ENCODE measurements around the gene ERAP2. TPM values are rescaled to one million over a fixed set of nuclear protein-coding genes. Genes with fewer than 3 reads are reported as not detected.

The ERAP2 gene
- total RNA-seq, 2 experiments from 2014 or later = 56.6 to 61.4 TPM

DNA sequence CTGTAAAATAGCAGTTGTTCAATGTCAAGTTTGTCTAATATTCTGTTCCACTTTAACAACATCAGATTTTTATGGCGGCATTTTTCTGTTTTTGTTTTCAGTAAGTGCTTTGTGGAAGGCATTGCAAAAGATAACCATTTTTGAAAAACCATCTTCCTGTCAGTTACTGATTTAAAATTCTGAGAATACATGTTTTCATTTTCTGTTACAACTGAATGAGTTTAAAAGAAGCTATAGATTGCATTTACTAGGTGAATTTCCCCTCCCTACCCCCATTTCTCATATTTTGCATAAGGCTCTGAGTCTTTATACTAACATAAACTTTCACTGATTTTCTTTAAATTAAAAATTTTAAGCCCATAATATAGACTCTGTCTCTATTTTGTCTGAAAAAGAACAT, 4.6 kb upstream of the ERAP2 start:
- TF ChIP-seq, protein P1, sequence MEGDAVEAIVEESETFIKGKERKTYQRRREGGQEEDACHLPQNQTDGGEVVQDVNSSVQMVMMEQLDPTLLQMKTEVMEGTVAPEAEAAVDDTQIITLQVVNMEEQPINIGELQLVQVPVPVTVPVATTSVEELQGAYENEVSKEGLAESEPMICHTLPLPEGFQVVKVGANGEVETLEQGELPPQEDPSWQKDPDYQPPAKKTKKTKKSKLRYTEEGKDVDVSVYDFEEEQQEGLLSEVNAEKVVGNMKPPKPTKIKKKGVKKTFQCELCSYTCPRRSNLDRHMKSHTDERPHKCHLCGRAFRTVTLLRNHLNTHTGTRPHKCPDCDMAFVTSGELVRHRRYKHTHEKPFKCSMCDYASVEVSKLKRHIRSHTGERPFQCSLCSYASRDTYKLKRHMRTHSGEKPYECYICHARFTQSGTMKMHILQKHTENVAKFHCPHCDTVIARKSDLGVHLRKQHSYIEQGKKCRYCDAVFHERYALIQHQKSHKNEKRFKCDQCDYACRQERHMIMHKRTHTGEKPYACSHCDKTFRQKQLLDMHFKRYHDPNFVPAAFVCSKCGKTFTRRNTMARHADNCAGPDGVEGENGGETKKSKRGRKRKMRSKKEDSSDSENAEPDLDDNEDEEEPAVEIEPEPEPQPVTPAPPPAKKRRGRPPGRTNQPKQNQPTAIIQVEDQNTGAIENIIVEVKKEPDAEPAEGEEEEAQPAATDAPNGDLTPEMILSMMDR (IDR thresholded peaks at IDR 0.05) = no peak
- Mint-ChIP-seq H3K27me3 (no peaks in the 10 kb centered on the region), H3K27ac (peak overlapping the region; percentile 61), H3K36me3 (ENCODE audit: low read depth) (peaks cover 11% of the 10 kb centered on the region), H3K4me1 (ENCODE audit: low read depth) (peaks cover 72% of the 10 kb centered on the region), H3K4me3 (no peak overlapping the region), H3K9me3 (no peaks in the 10 kb centered on the region)
- ATAC-seq (ENCODE audit: poor library complexity) (no peak), DNase-seq (no peak)
- Histone ChIP-seq H3K27ac (ENCODE audit: low read depth in 1 of 2, low read length in 2 of 2) (no peak overlapping the region), H3K36me3 (ENCODE audit: insufficient read depth, low read length) (no peaks in the 10 kb centered on the region), H3K9me3 (ENCODE audit: control insufficient read depth in 1 of 2, insufficient read depth in 1 of 2, low read length in 2 of 2) (no peaks in the 10 kb centered on the region), H3K4me3 (ENCODE audit: low read length) (no peak overlapping the region), H3K4me1 (ENCODE audit: insufficient read depth, low read length) (peaks cover 34% of the 10 kb centered on the region), H3K27me3 (ENCODE audit: control insufficient read depth in 1 of 2, insufficient read depth in 2 of 2, low read length in 2 of 2) (no peaks in the 10 kb centered on the region)
- intact Hi-C loops (cut with DNase I, micrococcal nuclease) = loop anchor here (2.0 to 10.0 kb wide), 5 partner anchors 64 to 117 kb away; partner anchors contain the start of gene ERAP1 (in 1 of the 2)
- ChIA-PET CTCF (interaction anchor here (1.0 to 1.2 kb wide), 2 partner anchors 25 to 126 kb away, joined by 3 read pairs; no protein-coding TSS in a partner anchor), POLR2A (interaction anchor here (0.6 to 2.0 kb wide), 11 partner anchors 9 to 290 kb away, joined by 3 to 11 read pairs (median 4); partner anchors contain the start of genes ERAP1 and LNPEP)

DNA sequence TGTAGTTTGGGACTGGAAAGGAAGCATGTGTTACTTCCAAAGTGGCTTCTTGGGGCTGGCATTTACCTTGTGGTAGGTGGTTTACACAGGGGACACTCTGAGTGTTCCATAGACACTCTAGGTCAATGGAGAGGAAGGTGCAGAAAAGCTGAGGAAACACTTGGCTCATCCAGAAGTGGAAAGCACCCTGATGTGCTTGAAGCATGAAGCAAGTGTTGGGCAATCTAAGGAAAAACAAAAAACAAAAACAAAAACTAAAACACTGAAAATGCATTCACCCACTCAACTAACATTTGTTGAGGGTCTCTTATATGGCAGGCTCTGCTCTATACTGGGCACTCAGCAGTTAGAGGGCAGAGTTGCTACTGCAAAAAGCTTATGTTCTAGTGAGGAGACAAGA, 2.9 kb upstream of the ERAP2 start:
- Mint-ChIP-seq H3K4me1 (ENCODE audit: low read depth) (peaks cover 86% of the 10 kb centered on the region), H3K27ac (peak overlapping the region; percentile 92), H3K36me3 (ENCODE audit: low read depth) (peaks cover 12% of the 10 kb centered on the region), H3K9me3 (no peaks in the 10 kb centered on the region), H3K27me3 (no peaks in the 10 kb centered on the region), H3K4me3 (peak overlapping the region; percentile 49)
- intact Hi-C loops (cut with DNase I, micrococcal nuclease) = loop anchor here (5.0 to 10.0 kb wide), 3 partner anchors 66 to 119 kb away; partner anchors contain the start of gene ERAP1 (in 1 of the 2)
- ATAC-seq (ENCODE audit: poor library complexity) = no peak
- Histone ChIP-seq H3K27me3 (ENCODE audit: control insufficient read depth in 1 of 2, insufficient read depth in 2 of 2, low read length in 2 of 2) (no peaks in the 10 kb centered on the region), H3K36me3 (ENCODE audit: insufficient read depth, low read length) (no peaks in the 10 kb centered on the region), H3K27ac (ENCODE audit: low read depth in 1 of 2, low read length in 2 of 2) (no peak overlapping the region), H3K4me3 (ENCODE audit: low read length) (no peak overlapping the region), H3K4me1 (ENCODE audit: insufficient read depth, low read length) (peaks cover 37% of the 10 kb centered on the region), H3K9me3 (ENCODE audit: control insufficient read depth in 1 of 2, insufficient read depth in 1 of 2, low read length in 2 of 2) (no peaks in the 10 kb centered on the region)
- CTCF ChIA-PET = no interaction called here
- POLR2A ChIA-PET = interaction anchor here (0.6 to 1.8 kb wide), 4 partner anchors 11 to 93 kb away, joined by 3 to 7 read pairs (median 6); partner anchors contain the start of genes ERAP1 and LNPEP
- TF ChIP-seq, protein P1 (IDR thresholded peaks at IDR 0.05) = no peak
- DNase-seq = no peak

DNA sequence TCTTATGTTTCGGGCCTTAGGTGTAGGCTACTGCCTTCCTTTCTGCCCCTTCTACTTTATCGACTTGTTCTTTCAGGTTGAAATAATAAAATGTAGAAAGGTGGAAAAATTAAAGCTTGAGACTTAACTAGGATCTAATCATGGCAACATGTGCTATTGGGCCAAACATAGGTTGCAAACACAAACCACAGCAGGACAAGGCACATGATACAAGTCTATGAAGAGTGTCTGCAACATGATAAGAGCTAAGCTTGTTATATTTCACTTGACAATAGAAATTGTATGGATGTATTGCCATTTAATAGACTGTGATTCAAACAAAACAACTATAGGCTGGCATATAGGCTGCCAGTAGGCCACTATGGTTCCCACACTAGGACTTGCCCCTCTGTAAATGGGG, 1.7 kb upstream of the ERAP2 start:
- ATAC-seq (ENCODE audit: poor library complexity) (no peak), DNase-seq (no peak)
- H3K9me3 ChIP-seq (ENCODE audit: control insufficient read depth in 1 of 2, insufficient read depth in 1 of 2, low read length in 2 of 2) = no peaks in the 10 kb centered on the region
- Mint-ChIP-seq H3K9me3 (no peaks in the 10 kb centered on the region), H3K4me3 (peak overlapping the region; percentile 76), H3K4me1 (ENCODE audit: low read depth) (peaks cover 81% of the 10 kb centered on the region), H3K27me3 (no peaks in the 10 kb centered on the region), H3K36me3 (ENCODE audit: low read depth) (peaks cover 16% of the 10 kb centered on the region), H3K27ac (peak overlapping the region; percentile 92)
- TF ChIP-seq, protein P1 (IDR thresholded peaks at IDR 0.05) = no peak
- intact Hi-C loops (cut with DNase I, micrococcal nuclease) = loop anchor here (5.0 to 10.0 kb wide), 4 partner anchors 67 to 120 kb away; partner anchors contain the start of gene ERAP1 (in 1 of the 2)
- ChIA-PET POLR2A (interaction anchor here (0.7 to 3.3 kb wide), 6 partner anchors 8 to 67 kb away, joined by 3 to 40 read pairs (median 6); partner anchors contain the start of genes ERAP1 and LNPEP), CTCF (interaction anchor here (1.1 to 1.3 kb wide), 3 partner anchors 14 to 72 kb away, joined by 3 to 4 read pairs (median 3); no protein-coding TSS in a partner anchor)
- H3K4me1 ChIP-seq (ENCODE audit: insufficient read depth, low read length) = peaks cover 44% of the 10 kb centered on the region
- peaks cover 5% of the 10 kb centered on the region for H3K36me3 ChIP-seq (ENCODE audit: insufficient read depth, low read length)
- H3K4me3 ChIP-seq (ENCODE audit: low read length) = no peak overlapping the region
- no peaks in the 10 kb centered on the region for H3K27me3 ChIP-seq (ENCODE audit: control insufficient read depth in 1 of 2, insufficient read depth in 2 of 2, low read length in 2 of 2)
- H3K27ac ChIP-seq (ENCODE audit: low read depth in 1 of 2, low read length in 2 of 2) = peak overlapping the region in 1 of 2 donors; percentile 90
